MCF 10A (cell line): ENCODE data around the gene VSTM2L. TPM values are rescaled to one million over a fixed set of nuclear protein-coding genes. Genes with fewer than 3 reads are reported as not detected.

Experiments
- BruUV-seq: library from RNA; stranded (reverse); fragments of 400-500 nt; replicated peaks from 2 replicates; lab custom pipeline; 2021; lab: Mats Ljungman, UMichigan
- CTCF ChIA-PET: fragments of 300-600 bp; sonication (Branson Sonifier 250); formaldehyde crosslinking; extraction: SDS; loops from one replicate; lab custom pipeline; 2021; ENCODE audit warnings: antibody characterized with exemption, inconsistent platforms; lab: Yijun Ruan, JAX
- POLR2A ChIA-PET: fragments of 300-600, 350-650 bp; sonication (Branson Sonifier 250); formaldehyde crosslinking; extraction: SDS; loops from one replicate; lab custom pipeline; 2020; ENCODE audit warnings: antibody characterized with exemption, inconsistent platforms; lab: Yijun Ruan, JAX
- DNase-seq: peaks from one replicate; pipeline ENCODE4 v3.0.0-alpha.2; 2018; ENCODE audit not compliant: unreplicated experiment
- H3K27ac Mint-ChIP-seq: one replicate; pipeline ENCODE4 v1.8.0; 2022; ENCODE audit warnings: mild to moderate bottlenecking, low read depth, mixed read lengths; ENCODE audit not compliant: unreplicated experiment
- H3K27me3 Mint-ChIP-seq: one replicate; pipeline ENCODE4 v1.8.0; 2022; ENCODE audit warnings: mixed read lengths; ENCODE audit not compliant: insufficient read depth, unreplicated experiment
- H3K36me3 Mint-ChIP-seq: one replicate; pipeline ENCODE4 v1.8.0; 2022; ENCODE audit warnings: mild to moderate bottlenecking, moderate library complexity, mixed read lengths; ENCODE audit not compliant: insufficient read depth, unreplicated experiment
- H3K4me1 Mint-ChIP-seq: one replicate; pipeline ENCODE4 v1.8.0; 2022; ENCODE audit warnings: mixed read lengths; ENCODE audit not compliant: insufficient read depth, unreplicated experiment
- H3K4me3 Mint-ChIP-seq: one replicate; pipeline ENCODE4 v1.8.0; 2022; ENCODE audit warnings: mild to moderate bottlenecking, moderate library complexity, mixed read lengths; ENCODE audit not compliant: unreplicated experiment
- H3K9me3 Mint-ChIP-seq: one replicate; pipeline ENCODE4 v1.8.0; 2022; ENCODE audit warnings: mixed read lengths; ENCODE audit not compliant: unreplicated experiment
- CTCF ChIP-seq: fragments of 200-600 bp; IDR thresholded peaks from one replicate; pipeline ENCODE4 v1.8.0; 2022; ENCODE audit warnings: antibody characterized with exemption, mild to moderate bottlenecking; ENCODE audit not compliant: unreplicated experiment
- intact Hi-C: fragments of 100-400 bp; cut with micrococcal nuclease; formaldehyde crosslinking; loops from 2 replicates; pipeline ENCODE4 v1.14.1; 2022
- total RNA-seq: library from RNA; stranded (reverse); gene quantifications from 2 replicates; pipeline ENCODE4 v1.2.3, GENCODE V29; 2022

Gene VSTM2L
- total RNA-seq, 1 experiment from 2014 or later: 15.6 TPM

GRCh38 chr20:37907677-37908401 is 4.9 kb downstream of the VSTM2L start:
- H3K9me3 Mint-ChIP-seq: no peaks in the 10 kb centered on the region
- CTCF ChIA-PET: interaction anchor here (0.5 to 1.0 kb wide), 2 partner anchors 314 to 502 kb away, joined by 3 read pairs; no protein-coding TSS in a partner anchor
- peaks cover 48% of the 10 kb centered on the region for H3K4me1 Mint-ChIP-seq
- peak overlapping the region; percentile 46 for H3K27ac Mint-ChIP-seq
- H3K27me3 Mint-ChIP-seq: no peaks in the 10 kb centered on the region
- no peak for TF ChIP-seq CTCF
- BruUV-seq: no TSS peak
- peaks cover 11% of the 10 kb centered on the region for H3K36me3 Mint-ChIP-seq
- POLR2A ChIA-PET: interaction anchor here (0.5 kb wide), 1 partner anchor 224 kb away, joined by 3 read pairs; no protein-coding TSS in a partner anchor
- peak; percentile 84 for DNase-seq
- no peak overlapping the region for H3K4me3 Mint-ChIP-seq
- intact Hi-C loops: no loop called here

GRCh38 chr20:37911261-37911660 is 8.3 kb downstream of the VSTM2L start:
- TF ChIP-seq CTCF: no peak
- Mint-ChIP-seq H3K4me3 (no peak overlapping the region), H3K36me3 (peaks cover 6% of the 10 kb centered on the region), H3K27ac (no peak overlapping the region), H3K27me3 (no peaks in the 10 kb centered on the region), H3K4me1 (peaks cover 57% of the 10 kb centered on the region), H3K9me3 (no peaks in the 10 kb centered on the region)
- DNase-seq: no peak
- ChIA-PET CTCF (interaction anchor here (0.7 to 1.7 kb wide), 5 partner anchors 19 to 347 kb away, joined by 3 to 8 read pairs (median 7); no protein-coding TSS in a partner anchor), POLR2A (interaction anchor here (1.1 kb wide), 1 partner anchor 82 kb away, joined by 3 read pairs; no protein-coding TSS in a partner anchor)
- intact Hi-C loops: no loop called here
- no TSS peak for BruUV-seq

- H3K4me3 Mint-ChIP-seq: no peak overlapping the region
- TF ChIP-seq CTCF: no peak
- H3K27me3 Mint-ChIP-seq: no peaks in the 10 kb centered on the region
- no TSS peak for BruUV-seq
- DNase-seq: peak; percentile 66
- peaks cover 6% of the 10 kb centered on the region for H3K36me3 Mint-ChIP-seq
- CTCF ChIA-PET: interaction anchor here (0.6 to 1.7 kb wide), 3 partner anchors 81 to 573 kb away, joined by 3 to 8 read pairs (median 3); no protein-coding TSS in a partner anchor
- no peak overlapping the region for H3K27ac Mint-ChIP-seq
- POLR2A ChIA-PET: interaction anchor here (1.1 kb wide), 1 partner anchor 82 kb away, joined by 3 read pairs; no protein-coding TSS in a partner anchor
- intact Hi-C loops: no loop called here
- H3K9me3 Mint-ChIP-seq: no peaks in the 10 kb centered on the region
- peaks cover 60% of the 10 kb centered on the region for H3K4me1 Mint-ChIP-seq
These were observed 8.9 kb downstream of the VSTM2L start for GRCh38 chr20:37911838-37912281.

GRCh38 chr20:37912874-37913273 is 9.9 kb downstream of the VSTM2L start:
- peaks cover 49% of the 10 kb centered on the region for H3K4me1 Mint-ChIP-seq
- peaks cover 2% of the 10 kb centered on the region for H3K36me3 Mint-ChIP-seq
- H3K9me3 Mint-ChIP-seq: no peaks in the 10 kb centered on the region
- no peak for DNase-seq
- TF ChIP-seq CTCF: no peak
- BruUV-seq: no TSS peak
- H3K27ac Mint-ChIP-seq: no peak overlapping the region
- ChIA-PET POLR2A (interaction anchor here (0.8 kb wide), 1 partner anchor 12 kb away, joined by 4 read pairs; no protein-coding TSS in a partner anchor), CTCF (interaction anchor here (0.7 kb wide), 1 partner anchor 309 kb away, joined by 3 read pairs; no protein-coding TSS in a partner anchor)
- H3K4me3 Mint-ChIP-seq: no peak overlapping the region
- intact Hi-C loops: no loop called here
- no peaks in the 10 kb centered on the region for H3K27me3 Mint-ChIP-seq
